NCI-H748 treated with DMSO at 0.1 percent for 48 hours (cell line): ENCODE results near the gene AP2B1.

Source experiments
- DNase-seq: peaks from one replicate; lab custom pipeline; 2025; lab: John Stamatoyannopoulos, UW

AP2B1 gene

GRCh38 chr17:35630530-35631148 is 43.5 kb downstream of the AP2B1 start:
- no peak for DNase-seq

GRCh38 chr17:35641032-35641431 is 53.9 kb downstream of the AP2B1 start:
- no peak for DNase-seq

GRCh38 chr17:35645923-35646322 is 58.8 kb downstream of the AP2B1 start:
- no peak for DNase-seq

- no peak for DNase-seq
Measured at GRCh38 chr17:35651467-35651866, 64.3 kb downstream of the AP2B1 start.

GRCh38 chr17:35653619-35654361 is 66.7 kb downstream of the AP2B1 start:
- no peak for DNase-seq

GRCh38 chr17:35655303-35655702 is 68.2 kb downstream of the AP2B1 start:
- no peak for DNase-seq

- no peak for DNase-seq
Measured at GRCh38 chr17:35660902-35661301, 73.8 kb downstream of the AP2B1 start.

- DNase-seq, result no peak
Measured at GRCh38 chr17:35664685-35665084, 77.6 kb downstream of the AP2B1 start.

- no peak for DNase-seq
Measured at GRCh38 chr17:35665662-35666061, 78.5 kb downstream of the AP2B1 start.

- no peak for DNase-seq
Measured at GRCh38 chr17:35666070-35666469, 78.9 kb downstream of the AP2B1 start.

GRCh38 chr17:35666967-35667532 is 79.9 kb downstream of the AP2B1 start:
- DNase-seq, result no peak

GRCh38 chr17:35668802-35669201 is 81.7 kb downstream of the AP2B1 start:
- DNase-seq, result no peak

- no peak for DNase-seq
Measured at GRCh38 chr17:35674552-35674951, 87.4 kb downstream of the AP2B1 start.

- DNase-seq, result no peak
Measured at GRCh38 chr17:35676441-35676840, 89.3 kb downstream of the AP2B1 start.

- no peak for DNase-seq
Measured at GRCh38 chr17:35679007-35679682, 92.0 kb downstream of the AP2B1 start.

- DNase-seq, result no peak
Measured at GRCh38 chr17:35683591-35683990, 96.5 kb downstream of the AP2B1 start.

- DNase-seq, result no peak
Measured at GRCh38 chr17:35684055-35684802, 97.1 kb downstream of the AP2B1 start.

GRCh38 chr17:35692512-35693210 is 105.5 kb downstream of the AP2B1 start:
- DNase-seq, result no peak

- no peak for DNase-seq
Measured at GRCh38 chr17:35693662-35694061, 106.5 kb downstream of the AP2B1 start.

GRCh38 chr17:35694906-35695305 is 107.8 kb downstream of the AP2B1 start:
- DNase-seq, result no peak

GRCh38 chr17:35695613-35696012 is 108.5 kb downstream of the AP2B1 start:
- DNase-seq, result no peak

GRCh38 chr17:35698800-35699199 is 111.7 kb downstream of the AP2B1 start:
- no peak for DNase-seq
